Neural cell (in vitro differentiated cells): ENCODE data around the gene CLPSL1. TPM values are rescaled to one million over a fixed set of nuclear protein-coding genes. Genes with fewer than 3 reads are reported as not detected.

Experiments
- H2AFZ ChIP-seq: fragments of 200-600, 300-800 bp; sonication (generic), shearing (Covaris generic); 2 replicates; pipeline ENCODE4 v1.6.0; 2014; ENCODE audit warnings: low read depth, mild to moderate bottlenecking, antibody characterized with exemption, low read length, moderate library complexity
- H3F3A ChIP-seq: fragments of 200-600 bp; shearing (Covaris generic); 2 replicates; pipeline ENCODE4 v1.6.1; 2016; ENCODE audit warnings: mild to moderate bottlenecking, moderate library complexity, mixed read lengths, antibody characterized with exemption, low read length; ENCODE audit not compliant: insufficient read depth, poor library complexity, severe bottlenecking
- H3K27ac ChIP-seq: fragments of 200-600, 300-800 bp; sonication (generic), shearing (Covaris generic); 2 replicates; pipeline ENCODE4 v1.5.1; 2014; ENCODE audit warnings: mild to moderate bottlenecking, low read length, moderate library complexity
- H3K27me3 ChIP-seq: fragments of 300-800, 200-600 bp; sonication (generic), shearing (Covaris generic); 2 replicates; pipeline ENCODE4 v1.6.0; 2014; ENCODE audit warnings: mild to moderate bottlenecking, low read depth, low read length, moderate library complexity; ENCODE audit not compliant: insufficient read depth
- H3K36me3 ChIP-seq: fragments of 300-800, 200-600 bp; sonication (generic), shearing (Covaris generic); 2 replicates; pipeline ENCODE4 v1.5.1; 2014; ENCODE audit warnings: mild to moderate bottlenecking, antibody characterized with exemption, low read length, moderate library complexity; ENCODE audit not compliant: insufficient read depth
- H3K4me2 ChIP-seq: fragments of 300-800, 200-600 bp; sonication (generic), shearing (Covaris generic); 2 replicates; pipeline ENCODE4 v1.6.0; 2014; ENCODE audit warnings: mild to moderate bottlenecking, low read length
- H3K4me3 ChIP-seq: fragments of 300-800, 200-600 bp; sonication (generic), shearing (Covaris generic); 2 replicates; pipeline ENCODE4 v1.5.1; 2014; ENCODE audit warnings: mild to moderate bottlenecking, low read length, moderate library complexity
- H3K79me2 ChIP-seq: fragments of 200-600 bp; shearing (Covaris generic); replicated peaks from 2 replicates; pipeline ENCODE4 v1.6.0; 2014; ENCODE audit warnings: mild to moderate bottlenecking, low read length, moderate library complexity; ENCODE audit not compliant: insufficient read depth
- H3K9ac ChIP-seq: fragments of 300-800, 200-600 bp; sonication (generic), shearing (Covaris generic); 2 replicates; pipeline ENCODE4 v1.6.1; 2016; ENCODE audit warnings: mild to moderate bottlenecking, low read length, mixed read lengths
- H3K9me2 ChIP-seq: fragments of 200-600 bp; shearing (Covaris generic); 2 replicates; pipeline ENCODE4 v1.6.1; 2016; ENCODE audit warnings: mild to moderate bottlenecking, low read length, mixed read lengths; ENCODE audit not compliant: insufficient read depth
- H3K9me3 ChIP-seq: fragments of 200-600, 300-800 bp; sonication (generic), shearing (Covaris generic); 2 replicates; pipeline ENCODE4 v1.6.1; 2016; ENCODE audit warnings: mild to moderate bottlenecking, mixed run types, low read length, moderate library complexity, mixed read lengths
- H4K20me1 ChIP-seq: fragments of 200-600 bp; shearing (Covaris generic); 2 replicates; pipeline ENCODE4 v1.6.1; 2016; ENCODE audit warnings: mild to moderate bottlenecking, mixed run types; ENCODE audit not compliant: insufficient read depth
- EP300 ChIP-seq: fragments of 450-650 bp; conservative IDR thresholded peaks from 2 replicates; pipeline ENCODE4 v1.6.1; 2014; ENCODE audit warnings: antibody characterized with exemption, mild to moderate bottlenecking, moderate library complexity; ENCODE audit not compliant: poor library complexity, severe bottlenecking
- EZH2 ChIP-seq: fragments of 200-600, 300-800 bp; shearing (Covaris generic), sonication (generic); IDR thresholded peaks from 2 replicates; pipeline ENCODE4 v1.6.1; 2014; ENCODE audit warnings: antibody characterized with exemption, low read length, borderline replicate concordance, mild to moderate bottlenecking; ENCODE audit not compliant: insufficient read depth, poor library complexity, severe bottlenecking
- MXI1 ChIP-seq: fragments of 450-650 bp; conservative IDR thresholded peaks from 2 replicates; pipeline ENCODE4 v1.6.1; 2014; ENCODE audit warnings: antibody characterized with exemption, mild to moderate bottlenecking; ENCODE audit not compliant: poor library complexity, severe bottlenecking
- POLR2AphosphoS5 ChIP-seq: IDR thresholded peaks from 2 replicates; pipeline ENCODE4 v1.6.1; 2012
- RAD21 ChIP-seq: fragments of 450-650 bp; conservative IDR thresholded peaks from 2 replicates; pipeline ENCODE4 v1.6.1; 2014; ENCODE audit warnings: antibody characterized with exemption, mild to moderate bottlenecking, moderate library complexity
- SMC3 ChIP-seq: fragments of 450-650 bp; conservative IDR thresholded peaks from 2 replicates; pipeline ENCODE4 v1.6.1; 2014; ENCODE audit warnings: antibody characterized with exemption, mild to moderate bottlenecking, moderate library complexity; ENCODE audit not compliant: poor library complexity
- TAF1 ChIP-seq: IDR thresholded peaks from 2 replicates; pipeline ENCODE4 v1.6.1; 2012; ENCODE audit warnings: low read depth
- polyA plus RNA-seq: library from polyadenylated mRNA; depleted of rRNA; stranded (reverse); fragments of >200 nt; gene quantifications from 2 replicates; pipeline ENCODE4 v1.2.3, GENCODE V29; 2014
- TF ChIP-seq, protein P1 (sequence below): IDR thresholded peaks from 2 replicates; pipeline ENCODE4 v1.6.1; 2012; ENCODE audit warnings: borderline replicate concordance
- TF ChIP-seq, protein P2 (sequence below): fragments of 450-650 bp; IDR thresholded peaks from 2 replicates; pipeline ENCODE4 v1.5.1; 2014; ENCODE audit warnings: antibody characterized with exemption, mild to moderate bottlenecking, moderate library complexity; ENCODE audit not compliant: poor library complexity, severe bottlenecking

The CLPSL1 gene
- polyA plus RNA-seq, 1 donor from 2014 or later = not detected

DNA sequence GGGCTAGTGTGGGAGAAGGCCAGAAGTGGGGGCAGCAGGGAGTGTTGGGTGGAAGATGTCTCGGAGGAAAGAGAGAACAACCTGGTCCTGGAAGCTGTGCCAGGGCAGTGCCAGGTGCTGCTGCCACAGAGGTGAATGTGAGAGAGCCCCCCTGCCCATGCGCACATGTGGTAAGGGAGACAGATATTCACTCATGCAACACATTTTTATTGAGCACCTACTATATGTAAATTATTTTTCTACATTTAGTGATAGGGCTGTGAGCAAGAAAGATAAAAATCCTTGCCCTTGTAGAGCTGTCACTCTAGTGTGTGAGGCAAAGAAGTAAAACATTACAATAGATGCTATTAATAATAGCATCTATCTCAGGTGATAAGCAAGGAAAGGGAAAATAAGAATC lies 471 bp downstream of the CLPSL1 start:
- no peak overlapping the region for H3K9ac ChIP-seq
- no peak overlapping the region for H3K4me2 ChIP-seq
- no peaks in the 10 kb centered on the region for H3K9me2 ChIP-seq
- no peaks in the 10 kb centered on the region for H3F3A ChIP-seq
- H3K9me3 ChIP-seq = no peaks in the 10 kb centered on the region
- peaks cover 10% of the 10 kb centered on the region for H3K27me3 ChIP-seq
- no peak for TF ChIP-seq EZH2
- no peak for TF ChIP-seq SMC3
- TF ChIP-seq, protein P1, sequence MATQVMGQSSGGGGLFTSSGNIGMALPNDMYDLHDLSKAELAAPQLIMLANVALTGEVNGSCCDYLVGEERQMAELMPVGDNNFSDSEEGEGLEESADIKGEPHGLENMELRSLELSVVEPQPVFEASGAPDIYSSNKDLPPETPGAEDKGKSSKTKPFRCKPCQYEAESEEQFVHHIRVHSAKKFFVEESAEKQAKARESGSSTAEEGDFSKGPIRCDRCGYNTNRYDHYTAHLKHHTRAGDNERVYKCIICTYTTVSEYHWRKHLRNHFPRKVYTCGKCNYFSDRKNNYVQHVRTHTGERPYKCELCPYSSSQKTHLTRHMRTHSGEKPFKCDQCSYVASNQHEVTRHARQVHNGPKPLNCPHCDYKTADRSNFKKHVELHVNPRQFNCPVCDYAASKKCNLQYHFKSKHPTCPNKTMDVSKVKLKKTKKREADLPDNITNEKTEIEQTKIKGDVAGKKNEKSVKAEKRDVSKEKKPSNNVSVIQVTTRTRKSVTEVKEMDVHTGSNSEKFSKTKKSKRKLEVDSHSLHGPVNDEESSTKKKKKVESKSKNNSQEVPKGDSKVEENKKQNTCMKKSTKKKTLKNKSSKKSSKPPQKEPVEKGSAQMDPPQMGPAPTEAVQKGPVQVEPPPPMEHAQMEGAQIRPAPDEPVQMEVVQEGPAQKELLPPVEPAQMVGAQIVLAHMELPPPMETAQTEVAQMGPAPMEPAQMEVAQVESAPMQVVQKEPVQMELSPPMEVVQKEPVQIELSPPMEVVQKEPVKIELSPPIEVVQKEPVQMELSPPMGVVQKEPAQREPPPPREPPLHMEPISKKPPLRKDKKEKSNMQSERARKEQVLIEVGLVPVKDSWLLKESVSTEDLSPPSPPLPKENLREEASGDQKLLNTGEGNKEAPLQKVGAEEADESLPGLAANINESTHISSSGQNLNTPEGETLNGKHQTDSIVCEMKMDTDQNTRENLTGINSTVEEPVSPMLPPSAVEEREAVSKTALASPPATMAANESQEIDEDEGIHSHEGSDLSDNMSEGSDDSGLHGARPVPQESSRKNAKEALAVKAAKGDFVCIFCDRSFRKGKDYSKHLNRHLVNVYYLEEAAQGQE = no peak
- H2AFZ ChIP-seq = no peak overlapping the region
- H3K27ac ChIP-seq = no peak overlapping the region
- no peaks in the 10 kb centered on the region for H3K36me3 ChIP-seq
- no peak overlapping the region for H3K4me3 ChIP-seq
- no peaks in the 10 kb centered on the region for H3K79me2 ChIP-seq
- H4K20me1 ChIP-seq = no peaks in the 10 kb centered on the region

DNA sequence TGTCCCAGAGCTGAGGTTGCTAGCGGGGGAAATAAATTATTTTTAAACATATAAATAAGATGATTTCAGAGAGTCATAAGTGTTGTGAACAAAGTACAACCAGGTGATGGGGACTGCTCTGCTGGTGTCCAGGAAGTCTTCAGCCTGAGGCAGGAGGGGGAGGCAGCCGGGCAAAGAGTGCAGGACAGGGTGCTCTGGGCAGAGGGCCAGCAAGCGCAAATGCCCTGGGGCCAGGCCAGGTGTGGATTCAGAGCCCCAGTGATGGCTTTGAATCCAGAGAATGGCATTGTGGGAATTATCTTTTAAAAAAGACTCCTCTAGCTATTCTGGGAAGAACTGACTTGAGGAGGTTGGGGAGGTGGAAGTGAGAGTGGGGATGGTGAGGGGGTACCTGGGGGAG lies 1.6 kb downstream of the CLPSL1 start:
- no peak overlapping the region for H3K4me2 ChIP-seq
- no peak overlapping the region for H3K27ac ChIP-seq
- TF ChIP-seq EZH2 = no peak
- TF ChIP-seq, protein P1 = no peak
- TF ChIP-seq RAD21 = no peak
- TF ChIP-seq EP300 = no peak
- TF ChIP-seq MXI1 = no peak
- TF ChIP-seq POLR2AphosphoS5 = no peak
- no peak for TF ChIP-seq TAF1
- TF ChIP-seq, protein P2, sequence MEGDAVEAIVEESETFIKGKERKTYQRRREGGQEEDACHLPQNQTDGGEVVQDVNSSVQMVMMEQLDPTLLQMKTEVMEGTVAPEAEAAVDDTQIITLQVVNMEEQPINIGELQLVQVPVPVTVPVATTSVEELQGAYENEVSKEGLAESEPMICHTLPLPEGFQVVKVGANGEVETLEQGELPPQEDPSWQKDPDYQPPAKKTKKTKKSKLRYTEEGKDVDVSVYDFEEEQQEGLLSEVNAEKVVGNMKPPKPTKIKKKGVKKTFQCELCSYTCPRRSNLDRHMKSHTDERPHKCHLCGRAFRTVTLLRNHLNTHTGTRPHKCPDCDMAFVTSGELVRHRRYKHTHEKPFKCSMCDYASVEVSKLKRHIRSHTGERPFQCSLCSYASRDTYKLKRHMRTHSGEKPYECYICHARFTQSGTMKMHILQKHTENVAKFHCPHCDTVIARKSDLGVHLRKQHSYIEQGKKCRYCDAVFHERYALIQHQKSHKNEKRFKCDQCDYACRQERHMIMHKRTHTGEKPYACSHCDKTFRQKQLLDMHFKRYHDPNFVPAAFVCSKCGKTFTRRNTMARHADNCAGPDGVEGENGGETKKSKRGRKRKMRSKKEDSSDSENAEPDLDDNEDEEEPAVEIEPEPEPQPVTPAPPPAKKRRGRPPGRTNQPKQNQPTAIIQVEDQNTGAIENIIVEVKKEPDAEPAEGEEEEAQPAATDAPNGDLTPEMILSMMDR = no peak
- no peak for TF ChIP-seq SMC3
- no peaks in the 10 kb centered on the region for H3F3A ChIP-seq
- no peak overlapping the region for H3K9ac ChIP-seq
- no peaks in the 10 kb centered on the region for H3K79me2 ChIP-seq
- no peak overlapping the region for H3K4me3 ChIP-seq
- H4K20me1 ChIP-seq = no peaks in the 10 kb centered on the region
- H3K36me3 ChIP-seq = no peaks in the 10 kb centered on the region
- H2AFZ ChIP-seq = no peak overlapping the region
- H3K27me3 ChIP-seq = no peaks in the 10 kb centered on the region
- H3K9me2 ChIP-seq = no peaks in the 10 kb centered on the region
- no peaks in the 10 kb centered on the region for H3K9me3 ChIP-seq
